HepG2 (cell line): ENCODE data around the gene SIVA1. TPM values are rescaled to one million over a fixed set of nuclear protein-coding genes. Genes with fewer than 3 reads are reported as not detected.

Experiments used
- AHDC1 ChIP-seq: sonication (generic); formaldehyde crosslinking; IDR thresholded peaks from 2 replicates; pipeline ENCODE4 v1.5.1; 2020; ENCODE audit warnings: mild to moderate bottlenecking, missing genetic modification reagents, borderline replicate concordance
- CEBPB ChIP-seq: IDR thresholded peaks from 2 replicates; pipeline ENCODE4 v1.6.1; 2011; ENCODE audit warnings: low read depth, low read length, improper control_type of control experiment, borderline replicate concordance
- ETV6 ChIP-seq: sonication (generic); formaldehyde crosslinking; conservative IDR thresholded peaks from 2 replicates; pipeline ENCODE4 v1.4.0; 2020; ENCODE audit warnings: missing genetic modification reagents
- HINFP ChIP-seq: sonication (generic); formaldehyde crosslinking; IDR thresholded peaks from 2 replicates; pipeline ENCODE4 v1.4.0; 2020; ENCODE audit warnings: low read depth, mild to moderate bottlenecking, missing genetic modification reagents
- HOXA5 ChIP-seq: sonication (generic); formaldehyde crosslinking; IDR thresholded peaks from 2 replicates; pipeline ENCODE4 v1.4.0; 2020; ENCODE audit warnings: missing genetic modification reagents
- LRRFIP1 ChIP-seq: sonication (generic); formaldehyde crosslinking; conservative IDR thresholded peaks from 2 replicates; pipeline ENCODE4 v1.4.0; 2020; ENCODE audit warnings: missing genetic modification reagents
- MED13 ChIP-seq: sonication (generic); formaldehyde crosslinking; IDR thresholded peaks from 2 replicates; pipeline ENCODE4 v1.5.0; 2020; ENCODE audit warnings: missing genetic modification reagents
- MTA3 ChIP-seq: sonication (generic); formaldehyde crosslinking; IDR thresholded peaks from 2 replicates; pipeline ENCODE4 v1.4.0; 2020; ENCODE audit warnings: missing genetic modification reagents
- STAG1 ChIP-seq: sonication (generic); formaldehyde crosslinking; IDR thresholded peaks from 2 replicates; pipeline ENCODE4 v1.4.0; 2020; ENCODE audit warnings: missing genetic modification reagents
- ZBTB39 ChIP-seq: sonication (generic); formaldehyde crosslinking; IDR thresholded peaks from 2 replicates; pipeline ENCODE4 v1.5.0; 2020; ENCODE audit warnings: missing genetic modification reagents
- ZNF513 ChIP-seq: sonication (generic); formaldehyde crosslinking; conservative IDR thresholded peaks from 2 replicates; pipeline ENCODE4 v1.5.0; 2020; ENCODE audit warnings: missing genetic modification reagents
- ZNF878 ChIP-seq: sonication (generic); formaldehyde crosslinking; IDR thresholded peaks from 2 replicates; pipeline ENCODE4 v1.8.1; 2023; ENCODE audit warnings: mild to moderate bottlenecking, missing genetic modification reagents, moderate library complexity
- polyA plus RNA-seq, 8 experiments: library from polyadenylated mRNA; depleted of rRNA in 3 of 8; stranded (reverse) in 7 of 8; unstranded in 1 of 8; fragments of >200 nt; fragmentation: Illumina TruSeq in 4 of 8; extraction: Trizol in 4 of 8; gene quantifications; 2 replicates each; pipeline versions ENCODE4 v1.2.1 to v1.2.3, GENCODE V29; 2011 to 2016; ENCODE audit warnings: low read depth in 4 of 8, missing spikeins in 1 of 8, mixed read lengths in 1 of 8; ENCODE audit not compliant: insufficient read depth in 1 of 8
- total RNA-seq, 5 experiments: library from RNA; depleted of rRNA; stranded (reverse); fragments of >200 nt; fragmentation: Illumina TruSeq; extraction: Trizol; gene quantifications; 2 replicates each; pipeline ENCODE4 v1.2.3, GENCODE V29; 2016; ENCODE audit warnings: low read depth in 1 of 5

The SIVA1 gene
- total and polyA plus RNA-seq, 2 of the 13 experiments (the other 11 are each of a cell fraction or from before 2014, with no cell fraction given), result 123 to 186 TPM

- TF ChIP-seq LRRFIP1 (no peak), MED13 (CRISPR knock-in tag) (no peak), MTA3 (CRISPR knock-in tag) (no peak), HINFP (CRISPR knock-in tag) (no peak), ZBTB39 (CRISPR knock-in tag) (no peak), ETV6 (no peak), ZNF513 (CRISPR knock-in tag) (no peak), AHDC1 (CRISPR knock-in tag) (no peak), ZNF878 (no peak), CEBPB (no peak), HOXA5 (no peak), STAG1 (CRISPR knock-in tag) (peak; percentile 3; the same call in 1 of the 2 replicates)
These were observed 46.5 kb downstream of the SIVA1 start (continued) for GRCh38 chr14:104799244-104800014.
